A549 (cell line): Measurements from ENCODE around the gene COG5. TPM values are rescaled to one million over a fixed set of nuclear protein-coding genes. Genes with fewer than 3 reads are reported as not detected.

ENCODE experiments used
- ATAC-seq, 2 experiments: fragments of 200-7000 bp in 1 of 2; fragments of >200 bp in 1 of 2; cut with Nextera tagmentation in 1 of 2; cut with Tn5 transposase in 1 of 2; 3 replicates each; pipeline versions ENCODE4 v1.8.0 to v1.9.1; 2018 to 2020; ENCODE audit warnings: mild to moderate bottlenecking in 1 of 2, moderate library complexity in 1 of 2
- CTCF ChIA-PET: fragments of 300-600 bp; sonication (Branson Sonifier 250); formaldehyde crosslinking; extraction: SDS; loops from one replicate; lab custom pipeline; 2021; ENCODE audit warnings: antibody characterized with exemption, inconsistent platforms; lab: Yijun Ruan, JAX
- POLR2A ChIA-PET: fragments of 350-600 bp; formaldehyde crosslinking; extraction: SDS; loops from one replicate; lab custom pipeline; 2021; ENCODE audit warnings: antibody characterized with exemption, inconsistent platforms; lab: Yijun Ruan, JAX
- DNase-seq, 2 experiments: peaks; one replicate each; pipeline versions ENCODE4 v3.0.0 to v3.0.0-alpha.2; 2011 to 2016; ENCODE audit warnings: low read depth in 1 of 2, low spot score in 1 of 2
- FAIRE-seq: peaks from 2 replicates; lab custom pipeline; 2011; peaks lifted over from hg19 to GRCh38; lab: Jason Lieb, UNC
- H3K27ac ChIP-seq, 2 experiments: fragments of >200 bp; sonication (Bioruptor Twin); formaldehyde crosslinking; 3 replicates each; pipeline ENCODE4 v1.5.1; 2016 to 2017
- H3K4me1 ChIP-seq: fragments of >200 bp; sonication (Bioruptor Twin); formaldehyde crosslinking; 3 replicates; pipeline ENCODE4 v1.6.1; 2016
- H3K4me2 ChIP-seq: fragments of >200 bp; sonication (Bioruptor Twin); formaldehyde crosslinking; 3 replicates; pipeline ENCODE4 v1.6.1; 2016
- H3K4me3 ChIP-seq: fragments of >200 bp; sonication (Bioruptor Twin); formaldehyde crosslinking; 3 replicates; pipeline ENCODE4 v1.5.1; 2016
- H3K9me3 ChIP-seq: fragments of >200 bp; sonication (Bioruptor Twin); formaldehyde crosslinking; 3 replicates; pipeline ENCODE4 v1.6.1; 2016
- CHD4 ChIP-seq: fragments of 200-600 bp; sonication (generic); IDR thresholded peaks from 2 replicates; pipeline ENCODE4 v1.6.1; 2016; ENCODE audit warnings: antibody characterized with exemption, mild to moderate bottlenecking, borderline replicate concordance
- FOSB ChIP-seq: fragments of 250-450 bp; sonication (Bioruptor Pico); IDR thresholded peaks from 2 replicates; pipeline ENCODE4 v1.5.0; 2020; ENCODE audit warnings: mild to moderate bottlenecking, moderate library complexity
- FOSL2 ChIP-seq, 2 experiments: fragments of 450-650 bp in 1 of 2; fragments of >200 bp in 1 of 2; sonication (Bioruptor Twin) in 1 of 2; formaldehyde crosslinking; IDR thresholded peaks; 2 replicates each; pipeline versions ENCODE4 v1.5.0 to v1.6.1; 2016 to 2020; ENCODE audit warnings: mild to moderate bottlenecking in 1 of 2, moderate library complexity in 1 of 2
- HES2 ChIP-seq: fragments of >200 bp; sonication (Bioruptor Twin); formaldehyde crosslinking; IDR thresholded peaks from 2 replicates; pipeline ENCODE4 v1.6.1; 2016
- NFE2L2 ChIP-seq: fragments of 150-350 bp; conservative IDR thresholded peaks from 2 replicates; pipeline ENCODE4 v1.6.1; 2014; ENCODE audit warnings: low read length
- RFX5 ChIP-seq: fragments of 450-650 bp; IDR thresholded peaks from 2 replicates; pipeline ENCODE4 v1.7.1; 2014; ENCODE audit warnings: antibody characterized with exemption, mild to moderate bottlenecking, moderate library complexity
- USF2 ChIP-seq: fragments of 450-650 bp; IDR thresholded peaks from 2 replicates; pipeline ENCODE4 v1.6.1; 2014; ENCODE audit warnings: antibody characterized with exemption
- WGBS: methylation state at CpG from one replicate; pipeline ENCODE4 v1.1.6; 2017; ENCODE audit errors: missing lambda C conversion rate; 5-methylcytosine and 5-hydroxymethylcytosine counted together
- polyA plus RNA-seq, 4 experiments: library from polyadenylated mRNA; depleted of rRNA in 3 of 4; stranded (reverse); fragments of >200 nt; fragmentation: RNase III in 1 of 4; extraction: RNeasy Plus Mini Kit Qiagen cat#74134 plus additional on column Dnase treatment in 1 of 4; gene quantifications; 2 replicates in 3 of 4; 3 replicates in 1 of 4; pipeline ENCODE4 v1.2.3, GENCODE V29; 2011 to 2017

The COG5 gene
- polyA plus RNA-seq, 2 of the 4 experiments (the other 2 are of a cell fraction): 22.5 to 44.0 TPM

- peak overlapping the region; percentile 62 for H3K4me2 ChIP-seq
- H3K9me3 ChIP-seq: no peaks in the 10 kb centered on the region
- ATAC-seq: peak; percentile 72 to 73; a peak in 5 of 6 replicates
- peaks cover 24% of the 10 kb centered on the region for H3K4me1 ChIP-seq
- peak; percentile 27 to 29 for DNase-seq
- POLR2A ChIA-PET: interaction anchor here (1.0 to 1.2 kb wide), 2 partner anchors 10 to 11 kb away, joined by 7 to 8 read pairs; partner anchors contain the start of gene HBP1
- H3K4me3 ChIP-seq: no peak overlapping the region
- H3K27ac ChIP-seq: peak overlapping the region in 1 of 2 experiments; percentile 68; a peak in 4 of 6 replicates
- CTCF ChIA-PET: interaction anchor here (1.0 kb wide), 1 partner anchor 8 kb away, joined by 3 read pairs; no protein-coding TSS in a partner anchor
- no peak for FAIRE-seq
- TF ChIP-seq HES2 (no peak), FOSL2 (IDR thresholded peaks at IDR 0.05) (no peak), FOSL2 (CRISPR knock-in tag; IDR thresholded peaks at IDR 0.05) (peak; percentile 50)
- WGBS: 82% methylated on average over 13 of the region's 14 CpGs
Observed at GRCh38 chr7:107179326-107180164, 384.2 kb downstream of the COG5 start.

GRCh38 chr7:107173691-107174406 lies 389.9 kb downstream of the COG5 start:
- no peak for DNase-seq
- peaks cover 17% of the 10 kb centered on the region; the same call in 2 of the 3 replicates for H3K4me1 ChIP-seq
- H3K9me3 ChIP-seq: no peaks in the 10 kb centered on the region
- no peak overlapping the region for H3K4me2 ChIP-seq
- H3K4me3 ChIP-seq: no peak overlapping the region
- ATAC-seq: no peak
- CTCF ChIA-PET: interaction anchor here (0.7 to 1.6 kb wide), 2 partner anchors 24 to 26 kb away, joined by 4 read pairs; no protein-coding TSS in a partner anchor
- POLR2A ChIA-PET: no interaction called here
- TF ChIP-seq RFX5: no peak
- TF ChIP-seq FOSB (CRISPR knock-in tag): 0 out of 2 replicates have a peak, but pooled peaks have one; percentile 26
- FAIRE-seq: no peak
- no peak overlapping the region for H3K27ac ChIP-seq
- WGBS: 83% methylated on average over 4 of the region's 4 CpGs

GRCh38 chr7:107173191-107173590 lies 390.5 kb downstream of the COG5 start:
- Histone ChIP-seq H3K4me1 (peaks cover 16% of the 10 kb centered on the region; the same call in 2 of the 3 replicates), H3K4me3 (no peak overlapping the region), H3K9me3 (no peaks in the 10 kb centered on the region)
- whole genome bisulfite sequencing: 92% methylated on average over 2 of the region's 2 CpGs
- ATAC-seq (no peak), FAIRE-seq (no peak)
- POLR2A ChIA-PET: no interaction called here
- TF ChIP-seq HES2: no peak
- no peak for TF ChIP-seq CHD4
- TF ChIP-seq NFE2L2: no peak
- TF ChIP-seq USF2: no peak
- TF ChIP-seq, all 56 proteins: peak for 0
- no peak for DNase-seq
- CTCF ChIA-PET: interaction anchor here (1.6 kb wide), 1 partner anchor 26 kb away, joined by 4 read pairs; no protein-coding TSS in a partner anchor
- no peak overlapping the region for H3K27ac ChIP-seq
- H3K4me2 ChIP-seq: no peak overlapping the region

- Histone ChIP-seq H3K9me3 (no peaks in the 10 kb centered on the region), H3K4me1 (peaks cover 16% of the 10 kb centered on the region; the same call in 2 of the 3 replicates), H3K4me2 (peak overlapping the region; percentile 25; the same call in 2 of the 3 replicates), H3K4me3 (no peak overlapping the region), H3K27ac (no peak overlapping the region)
- no peak for TF ChIP-seq RFX5
- TF ChIP-seq FOSL2 (IDR thresholded peaks at IDR 0.05): no peak
- TF ChIP-seq FOSL2 (CRISPR knock-in tag; IDR thresholded peaks at IDR 0.05): peak; percentile 72
- ChIA-PET CTCF (interaction anchor here (1.0 kb wide), 1 partner anchor 25 kb away, joined by 5 read pairs; no protein-coding TSS in a partner anchor), POLR2A (no interaction called here)
- ATAC-seq (no peak), DNase-seq (no peak), FAIRE-seq (no peak)
- WGBS: 61% methylated on average over 4 of the region's 4 CpGs
Observed at GRCh38 chr7:107172276-107173032, 391.3 kb downstream of the COG5 start.
